Measurements from ENCODE around the gene KRT40.

Gene KRT40

DNA sequence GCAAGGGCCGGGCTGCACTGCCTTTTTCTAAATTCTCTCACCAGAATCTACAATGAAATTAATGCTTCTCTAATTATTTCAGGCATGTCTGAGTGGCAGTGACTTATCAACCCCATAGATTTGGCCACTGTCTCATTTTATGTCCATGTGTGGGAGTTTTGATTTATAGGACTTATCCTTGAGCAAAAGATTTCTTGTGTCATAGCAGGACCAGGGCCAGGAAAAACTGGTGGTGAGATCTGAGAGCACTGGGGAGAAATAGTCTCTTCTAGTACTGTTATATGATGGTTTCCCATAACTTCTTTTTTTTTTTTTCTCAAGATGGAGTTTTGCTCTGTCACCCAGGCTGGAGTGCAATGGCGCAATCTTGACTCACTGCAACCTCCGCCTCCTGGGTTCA, 45.1 kb downstream of the KRT40 start:
- Mint-ChIP-seq H3K27me3 (peaks cover 59 to 62% of the 10 kb centered on the region in 2 donors), H3K4me1 (ENCODE audit: low read depth in 2 of 2) (peaks cover 0 to 10% of the 10 kb centered on the region in 2 donors), H3K27ac (no peak overlapping the region), H3K9me3 (no peaks in the 10 kb centered on the region), H3K36me3 (ENCODE audit: insufficient read depth) (no peaks in the 10 kb centered on the region), H3K4me3 (no peak overlapping the region)
- DNase-seq (no peak), ATAC-seq (replicated peaks) (no peak)

DNA sequence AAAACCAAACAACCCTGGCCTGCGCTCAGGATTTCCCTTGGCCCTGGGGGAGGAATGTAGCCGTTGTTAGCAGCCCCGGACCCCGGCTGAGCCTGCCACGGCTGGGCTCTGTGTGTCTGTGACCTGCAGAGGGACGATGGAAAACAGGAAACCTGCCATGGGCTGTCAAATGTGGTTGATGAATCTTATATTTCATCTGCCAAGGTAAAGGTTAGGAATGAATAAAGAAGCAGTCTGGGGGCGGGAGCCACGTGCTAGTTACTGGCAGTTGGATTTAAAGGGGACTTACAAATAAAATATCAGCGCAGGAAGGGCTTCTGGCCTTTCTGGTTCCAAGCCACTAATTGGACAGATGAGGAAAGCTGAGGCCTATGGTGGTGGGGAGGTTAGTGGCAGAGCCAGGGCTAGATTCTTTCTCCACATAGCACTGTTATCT, 46.7 kb downstream of the KRT40 start, which contains the start of gene KRT23:
Gene KRT23, minus strand, starts transcription at position 263 of the 436 bp plus-strand sequence. CDS start 1,043 bp downstream, outside the sequence.
- H3K4me3 Mint-ChIP-seq: peak within 1 kb of the TSS in 1 of 2 donors; percentile 62
- H3K9me3 Mint-ChIP-seq: no peaks in the 10 kb centered on the region
- no peak for DNase-seq
- H3K27me3 Mint-ChIP-seq: peaks cover 55 to 57% of the 10 kb centered on the region in 2 donors
- peaks cover 0 to 10% of the 10 kb centered on the region in 2 donors for H3K4me1 Mint-ChIP-seq (ENCODE audit: low read depth in 2 of 2)
- no peaks in the 10 kb centered on the region for H3K36me3 Mint-ChIP-seq (ENCODE audit: insufficient read depth)
- ATAC-seq (replicated peaks): peak; percentile 21
- H3K27ac Mint-ChIP-seq: peak within 1 kb of the TSS in 1 of 2 donors; percentile 81

DNA sequence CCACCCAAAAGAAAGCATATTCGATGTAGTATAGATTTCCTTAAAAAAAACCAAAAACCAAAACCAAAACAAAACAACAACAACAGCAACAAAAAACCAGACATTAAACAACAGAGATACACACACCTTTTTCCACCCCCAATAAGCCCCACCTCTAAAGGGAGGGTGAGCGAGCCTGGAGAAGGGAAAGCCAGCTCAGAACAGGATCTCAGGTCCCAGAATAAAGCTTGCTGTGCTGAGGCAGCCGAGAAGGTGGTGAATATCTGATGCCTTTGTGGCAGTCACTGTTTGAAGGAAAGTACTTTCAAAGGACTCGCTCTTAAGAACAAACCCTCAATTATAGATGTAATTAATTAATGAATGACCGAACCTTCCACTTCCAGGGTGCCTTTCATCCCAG, 47.1 kb downstream of the KRT40 start:
- Mint-ChIP-seq H3K9me3 (no peaks in the 10 kb centered on the region), H3K27me3 (peaks cover 51 to 52% of the 10 kb centered on the region in 2 donors), H3K27ac (peak overlapping the region in 1 of 2 donors; percentile 81), H3K4me1 (ENCODE audit: low read depth in 2 of 2) (peaks cover 0 to 10% of the 10 kb centered on the region in 2 donors), H3K4me3 (peak overlapping the region in 1 of 2 donors; percentile 62), H3K36me3 (ENCODE audit: insufficient read depth) (no peaks in the 10 kb centered on the region)
- ATAC-seq (replicated peaks) (no peak), DNase-seq (no peak)

DNA sequence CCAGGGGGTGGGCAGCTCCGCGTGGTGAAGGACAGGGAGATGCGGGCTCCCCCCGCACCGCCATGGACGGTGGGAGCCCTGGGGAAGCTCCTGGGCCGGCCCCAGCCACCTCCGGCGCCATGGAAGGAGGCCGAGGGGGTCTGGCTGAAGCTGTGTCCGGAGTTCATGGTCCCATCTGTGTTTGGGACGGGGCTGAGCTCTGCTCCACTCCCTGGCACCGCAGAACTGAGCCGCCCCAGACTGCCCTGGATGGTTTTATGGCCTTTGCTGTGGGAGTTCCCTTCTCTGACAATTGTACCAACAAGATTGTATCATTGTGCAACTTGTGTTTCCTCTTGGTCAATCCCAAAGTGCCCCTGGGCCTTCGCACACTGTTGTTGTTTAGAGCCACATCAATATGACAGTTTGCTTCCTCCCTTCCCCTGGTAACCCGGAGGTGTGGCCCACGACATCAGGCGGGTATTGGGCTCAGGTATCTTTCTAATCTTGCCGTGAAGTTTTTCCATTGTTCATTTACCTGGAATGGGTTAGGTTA, 47.6 kb downstream of the KRT40 start:
- Mint-ChIP-seq H3K4me1 (ENCODE audit: low read depth in 2 of 2) (peaks cover 0 to 10% of the 10 kb centered on the region in 2 donors), H3K27me3 (peaks cover 51 to 52% of the 10 kb centered on the region in 2 donors), H3K4me3 (peak overlapping the region in 1 of 2 donors; percentile 62), H3K27ac (peak overlapping the region in 1 of 2 donors; percentile 81), H3K9me3 (no peaks in the 10 kb centered on the region), H3K36me3 (ENCODE audit: insufficient read depth) (no peaks in the 10 kb centered on the region)
- ATAC-seq (replicated peaks) (no peak), DNase-seq (no peak)

DNA sequence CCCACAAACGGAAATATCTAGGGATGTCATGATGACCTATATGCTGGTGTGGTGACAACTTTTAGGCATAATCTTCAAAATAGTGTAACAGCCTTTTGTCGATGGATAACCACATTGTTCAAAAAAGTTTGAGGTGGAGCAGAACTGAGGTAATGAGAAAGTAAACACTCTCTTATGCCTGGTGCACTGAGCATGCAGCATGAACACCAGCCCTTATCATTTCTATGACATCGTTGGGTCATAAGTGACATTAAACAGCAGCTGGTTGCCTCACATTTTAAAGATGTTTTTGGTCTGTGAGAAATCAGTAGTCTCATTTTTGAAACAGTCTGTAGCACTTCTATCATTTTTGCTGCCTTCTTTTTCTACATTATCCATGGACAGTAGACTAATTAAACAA, 48.5 kb downstream of the KRT40 start:
- ATAC-seq (replicated peaks) (peak; percentile 91), DNase-seq (no peak)
- no peaks in the 10 kb centered on the region for H3K36me3 Mint-ChIP-seq (ENCODE audit: insufficient read depth)
- H3K27ac Mint-ChIP-seq: peak overlapping the region in 1 of 2 donors; percentile 0
- peaks cover 46 to 52% of the 10 kb centered on the region in 2 donors for H3K27me3 Mint-ChIP-seq
- peaks cover 0 to 10% of the 10 kb centered on the region in 2 donors for H3K4me1 Mint-ChIP-seq (ENCODE audit: low read depth in 2 of 2)
- H3K4me3 Mint-ChIP-seq: no peak overlapping the region
- no peaks in the 10 kb centered on the region for H3K9me3 Mint-ChIP-seq

DNA sequence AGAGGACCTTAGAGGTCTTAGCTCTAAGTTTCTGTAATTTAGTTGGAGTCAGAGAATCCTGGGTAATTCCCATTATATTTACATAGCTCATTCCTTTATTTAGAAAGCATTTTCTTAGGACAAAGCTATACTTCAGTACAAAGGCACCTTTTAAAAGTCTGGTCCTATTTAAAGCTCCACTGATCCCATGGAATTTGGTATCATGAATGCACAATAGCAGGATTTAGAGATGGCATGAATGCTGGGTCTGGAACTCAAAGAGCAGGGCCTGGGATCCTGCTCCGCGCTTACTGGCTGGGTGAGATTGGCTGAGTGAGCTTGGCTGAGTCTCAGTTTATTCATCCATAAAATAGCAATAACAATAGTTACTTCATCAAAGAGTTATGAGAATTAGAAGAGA, 51.5 kb downstream of the KRT40 start:
- peaks cover 32 to 61% of the 10 kb centered on the region in 2 donors for H3K27me3 Mint-ChIP-seq
- no peak for ATAC-seq (replicated peaks)
- H3K27ac Mint-ChIP-seq: no peak overlapping the region
- no peak overlapping the region for H3K4me3 Mint-ChIP-seq
- peaks cover 0 to 8% of the 10 kb centered on the region in 2 donors for H3K4me1 Mint-ChIP-seq (ENCODE audit: low read depth in 2 of 2)
- no peak for DNase-seq
- no peaks in the 10 kb centered on the region for H3K36me3 Mint-ChIP-seq (ENCODE audit: insufficient read depth)
- no peaks in the 10 kb centered on the region for H3K9me3 Mint-ChIP-seq

DNA sequence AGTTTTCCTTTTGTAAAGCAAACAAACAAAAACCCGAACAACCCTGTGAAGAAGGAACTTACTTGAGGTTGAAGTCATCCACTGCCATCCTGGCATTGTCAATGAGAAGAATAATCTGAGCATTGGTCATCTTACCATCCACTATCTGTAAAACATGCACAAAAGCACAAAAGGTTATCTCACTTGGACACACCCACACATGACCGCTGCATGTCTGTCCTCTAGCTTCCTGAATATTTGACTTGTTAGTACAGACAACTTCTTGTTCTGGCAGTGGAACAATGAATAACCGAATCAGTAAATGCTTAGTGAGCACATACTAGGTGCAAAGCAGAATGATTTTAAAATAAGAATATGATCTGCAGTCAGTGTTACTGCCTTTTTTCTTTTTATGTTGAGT, 52.8 kb downstream of the KRT40 start:
- H3K36me3 Mint-ChIP-seq (ENCODE audit: insufficient read depth): no peaks in the 10 kb centered on the region
- no peaks in the 10 kb centered on the region for H3K4me1 Mint-ChIP-seq (ENCODE audit: low read depth in 2 of 2)
- H3K27ac Mint-ChIP-seq: no peak overlapping the region
- no peak for DNase-seq
- peaks cover 33 to 61% of the 10 kb centered on the region in 2 donors for H3K27me3 Mint-ChIP-seq
- no peak for ATAC-seq (replicated peaks)
- H3K4me3 Mint-ChIP-seq: no peak overlapping the region
- no peaks in the 10 kb centered on the region for H3K9me3 Mint-ChIP-seq
